RPMI7951 (cell line): ENCODE measurements around the gene TMEM267. TPM values are rescaled to one million over a fixed set of nuclear protein-coding genes. Genes with fewer than 3 reads are reported as not detected.
"Not testable (repeated sequence)": the region's sequence is repeated elsewhere in the genome, so short reads cannot be mapped to it uniquely, and the experiment has no call there.

Source experiments
- DNase-seq: peaks from one replicate; pipeline ENCODE4 v3.0.0-alpha.2; 2012; ENCODE audit warnings: low read depth
- total RNA-seq: library from RNA; depleted of rRNA; stranded (reverse); fragments of >200 nt; shearing (Covaris generic); gene quantifications from 2 replicates; pipeline ENCODE4 v1.2.3, GENCODE V29; 2014; rRNA removed

Gene TMEM267
- total RNA-seq = 10.3 and 17.8 TPM in 2 replicates

DNA sequence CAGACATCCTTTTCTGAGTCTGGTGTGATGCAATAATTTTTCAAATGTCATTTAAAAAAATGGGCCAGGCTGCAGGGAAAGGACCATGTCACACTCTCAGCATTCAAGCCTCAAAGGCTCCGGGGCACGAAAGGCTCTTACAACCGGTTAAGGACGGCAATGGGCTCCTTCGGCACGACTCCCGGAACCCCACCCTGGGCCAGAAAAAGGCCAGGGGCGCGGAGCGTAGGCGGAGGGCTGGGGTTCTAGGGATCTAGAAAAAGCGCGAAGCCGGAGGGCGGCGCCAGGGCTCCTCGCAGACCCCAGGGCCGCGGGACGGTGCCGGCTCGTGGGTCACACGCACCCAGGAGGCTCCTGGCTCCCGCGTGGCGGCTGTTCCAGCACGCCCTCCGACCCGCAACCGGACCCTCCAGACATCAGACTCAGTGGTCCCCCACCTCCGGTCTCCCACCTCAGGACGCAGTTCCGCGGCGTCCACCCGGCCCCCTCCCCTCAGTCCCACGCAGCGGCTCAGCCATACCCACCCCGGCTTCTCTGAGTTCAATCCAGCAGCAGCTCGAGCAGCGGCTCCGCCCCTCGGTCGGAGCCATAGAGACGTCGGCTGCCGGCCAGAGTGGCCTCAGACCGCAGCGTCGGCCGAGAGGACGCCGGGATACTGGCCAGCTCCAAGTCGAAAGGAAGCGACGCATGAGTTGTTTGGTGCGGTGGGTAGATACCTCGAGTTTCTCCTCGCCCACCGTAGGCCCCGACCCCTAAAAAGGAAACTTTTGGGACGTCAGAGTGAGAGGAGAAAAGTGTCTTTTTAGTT is at the start of gene TMEM267:
Gene TMEM267 (minus strand): TSS at position 568 of the 808 bp plus-strand sequence. CDS start 29,896 bp downstream, outside the sequence.
- peak; percentile 89 for DNase-seq

DNA sequence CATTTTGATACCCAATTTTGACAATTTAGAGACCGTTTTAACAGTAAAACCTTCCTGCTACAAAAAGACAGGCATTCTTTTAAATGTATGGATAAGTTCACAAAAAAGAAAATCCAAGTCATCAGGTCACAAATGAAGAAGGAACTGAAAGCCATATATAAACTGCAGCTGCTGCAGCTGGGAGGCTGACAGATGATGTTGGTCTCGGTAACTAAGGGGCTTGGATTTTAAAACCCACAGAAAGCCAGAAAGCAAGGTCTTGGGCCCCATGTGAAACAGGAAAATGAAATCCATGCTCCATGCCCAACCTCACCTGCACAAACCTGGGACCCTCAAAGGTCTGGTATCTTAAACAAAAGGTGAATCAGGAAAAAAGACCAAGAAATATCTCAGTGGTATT is 47.0 kb upstream of the TMEM267 start:
- DNase-seq = no peak

DNA sequence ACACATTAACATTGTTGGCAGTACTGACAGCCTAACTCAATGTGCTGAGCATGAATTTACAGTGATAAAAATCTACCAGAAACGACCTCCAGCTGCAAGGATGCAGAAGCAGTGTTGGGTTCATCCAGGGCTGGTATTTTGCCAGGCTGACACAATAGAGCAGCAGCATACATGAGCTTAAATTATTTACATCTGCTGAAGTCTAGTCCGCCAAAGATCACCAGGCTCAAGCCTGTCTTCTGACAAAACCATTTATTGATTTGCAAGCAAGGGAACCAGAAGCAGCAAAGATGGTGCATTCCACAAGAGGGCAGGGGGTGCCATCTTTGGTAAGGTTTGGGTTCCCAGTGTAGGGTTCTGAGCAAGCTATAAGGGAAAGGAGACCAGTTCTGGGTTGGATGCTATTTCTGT is 40.0 kb upstream of the TMEM267 start:
- peak; percentile 4 for DNase-seq

GRCh38 chr5:43520615-43521014 is 37.0 kb upstream of the TMEM267 start:
- no peak for DNase-seq

DNA sequence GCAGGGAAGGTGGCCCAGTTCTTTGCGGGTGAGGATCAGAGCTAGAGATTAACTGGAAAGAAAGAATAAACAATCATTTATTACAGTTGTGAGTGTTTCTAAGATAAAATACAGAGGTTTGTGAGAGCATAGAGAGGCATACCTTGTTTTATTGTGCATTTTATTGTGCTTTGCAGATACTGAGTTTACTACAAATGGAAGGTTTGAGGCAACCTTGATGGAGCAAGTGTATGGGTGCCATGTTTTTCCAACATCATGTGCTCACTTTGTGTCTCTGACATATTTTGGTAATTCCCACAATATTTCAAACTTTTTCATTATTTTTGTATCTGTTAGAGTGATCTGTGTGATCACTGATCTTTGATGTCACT is 32.0 kb upstream of the TMEM267 start:
- no peak for DNase-seq

- DNase-seq = peak; percentile 93
These were observed 31.4 kb upstream of the TMEM267 start, which contains the start of gene C5orf34 for GRCh38 chr5:43514816-43515677. TSS of gene C5orf34 (minus strand) at chr5:43515148. CDS start at chr5:43509339, 5,809 bp downstream.

GRCh38 chr5:43514471-43514815 is 30.8 kb upstream of the TMEM267 start:
- DNase-seq = peak; percentile 49

DNA sequence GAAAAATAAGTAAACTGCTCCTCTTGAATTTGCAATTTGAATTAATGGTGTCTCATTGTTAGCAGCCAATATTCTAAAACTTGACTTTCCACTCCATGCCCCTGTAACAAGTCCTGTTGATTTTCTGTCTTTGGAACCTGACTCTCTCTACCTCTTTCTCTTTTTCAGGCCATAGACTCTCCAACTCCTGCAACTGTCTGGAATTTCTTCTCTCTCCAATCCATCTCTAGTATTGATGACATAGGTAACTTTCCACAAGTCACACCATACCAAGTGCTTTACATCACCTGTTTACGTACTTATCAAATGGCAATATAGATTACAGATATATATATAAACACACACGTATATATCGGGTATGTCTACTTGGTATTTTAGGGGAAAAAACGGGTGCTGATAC is 30.4 kb upstream of the TMEM267 start:
- DNase-seq = no peak

DNA sequence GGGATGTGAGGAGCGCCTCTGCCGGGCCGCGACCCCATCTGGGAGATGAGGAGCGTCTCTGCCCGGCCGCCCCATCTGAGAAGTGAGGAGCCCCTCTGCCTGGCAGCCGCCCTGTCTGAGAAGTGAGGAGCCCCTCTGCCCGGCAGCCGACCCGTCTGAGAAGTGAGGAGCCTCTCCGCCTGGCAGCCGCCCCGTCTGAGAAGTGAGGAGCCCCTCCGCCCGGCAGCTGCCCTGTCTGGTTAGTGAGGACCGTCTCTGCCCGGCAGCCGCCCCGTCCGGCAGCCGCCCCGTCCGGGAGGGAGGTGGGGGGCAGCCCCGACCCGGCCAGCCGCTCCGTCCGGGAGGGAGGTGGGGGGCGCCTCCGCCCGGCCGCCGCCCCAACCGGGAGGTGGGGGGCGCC is 27.4 kb upstream of the TMEM267 start:
- not testable (repeated sequence) for DNase-seq

GRCh38 chr5:43498581-43498980 is 14.9 kb upstream of the TMEM267 start:
- DNase-seq = no peak

- no peak for DNase-seq
These were observed 13.8 kb upstream of the TMEM267 start for GRCh38 chr5:43497311-43498104.

- DNase-seq = no peak
These were observed 7.7 kb upstream of the TMEM267 start for GRCh38 chr5:43491326-43491725.

- no peak for DNase-seq
These were observed 2.7 kb upstream of the TMEM267 start for GRCh38 chr5:43486353-43486752.

DNA sequence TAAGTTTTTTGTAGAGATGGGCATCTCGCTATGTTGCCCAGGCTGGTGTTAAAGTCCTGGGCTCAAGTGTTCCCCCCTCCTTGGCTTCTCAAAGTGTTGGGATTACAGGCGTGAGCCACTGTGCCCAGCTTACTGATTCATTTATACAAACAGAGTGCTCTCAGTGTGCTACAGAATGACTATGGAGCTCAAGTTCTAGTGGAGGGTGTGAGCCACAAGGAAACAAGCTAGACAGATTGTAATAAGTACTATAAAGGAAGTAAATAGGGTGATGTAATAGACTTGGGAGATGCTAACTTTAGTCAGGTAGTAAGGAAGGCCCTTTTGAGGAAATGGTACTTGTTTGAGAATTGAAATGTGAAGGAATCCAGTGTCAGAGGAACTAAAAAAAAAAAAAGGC is 1.7 kb upstream of the TMEM267 start:
- DNase-seq = no peak

GRCh38 chr5:43484106-43484849 is 613 bp upstream of the TMEM267 start:
- peak; percentile 80 for DNase-seq

DNA sequence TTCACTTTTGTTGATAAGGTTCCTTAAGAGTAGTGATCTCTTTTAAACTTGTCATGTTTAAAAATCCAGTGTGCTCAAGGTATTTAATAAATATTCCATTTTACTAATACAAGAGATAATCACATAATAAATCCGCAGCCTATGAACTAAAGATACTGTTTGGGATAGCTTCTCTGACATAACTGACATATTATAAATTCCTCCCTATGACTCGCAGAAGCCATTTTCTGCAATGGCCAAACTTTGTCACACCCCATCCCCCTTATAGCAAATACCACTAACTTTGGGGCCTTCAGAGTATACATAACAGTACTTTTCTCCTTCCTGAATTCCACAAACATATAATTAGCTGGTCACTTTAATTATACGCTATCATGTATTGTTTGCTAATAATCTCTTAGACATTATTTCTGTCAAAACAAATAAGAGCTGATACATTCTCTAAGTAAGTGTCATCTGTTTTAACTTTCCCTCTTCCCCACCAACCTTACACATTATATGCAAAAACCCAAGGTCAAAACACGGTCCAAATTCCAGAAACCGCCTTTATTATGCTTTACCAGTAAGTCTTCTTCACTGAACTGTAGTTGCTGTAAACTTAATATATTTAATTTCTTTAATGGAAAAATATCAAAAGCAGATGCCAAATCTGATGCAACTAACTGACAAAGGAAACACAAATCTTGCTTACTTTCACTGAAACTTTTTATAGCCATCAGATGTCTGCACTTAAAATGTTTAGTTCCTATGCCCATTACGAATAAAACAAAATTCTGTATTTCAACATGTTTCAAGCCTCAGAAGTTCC is 971 bp downstream of the TMEM267 start:
- DNase-seq = peak; percentile 5

DNA sequence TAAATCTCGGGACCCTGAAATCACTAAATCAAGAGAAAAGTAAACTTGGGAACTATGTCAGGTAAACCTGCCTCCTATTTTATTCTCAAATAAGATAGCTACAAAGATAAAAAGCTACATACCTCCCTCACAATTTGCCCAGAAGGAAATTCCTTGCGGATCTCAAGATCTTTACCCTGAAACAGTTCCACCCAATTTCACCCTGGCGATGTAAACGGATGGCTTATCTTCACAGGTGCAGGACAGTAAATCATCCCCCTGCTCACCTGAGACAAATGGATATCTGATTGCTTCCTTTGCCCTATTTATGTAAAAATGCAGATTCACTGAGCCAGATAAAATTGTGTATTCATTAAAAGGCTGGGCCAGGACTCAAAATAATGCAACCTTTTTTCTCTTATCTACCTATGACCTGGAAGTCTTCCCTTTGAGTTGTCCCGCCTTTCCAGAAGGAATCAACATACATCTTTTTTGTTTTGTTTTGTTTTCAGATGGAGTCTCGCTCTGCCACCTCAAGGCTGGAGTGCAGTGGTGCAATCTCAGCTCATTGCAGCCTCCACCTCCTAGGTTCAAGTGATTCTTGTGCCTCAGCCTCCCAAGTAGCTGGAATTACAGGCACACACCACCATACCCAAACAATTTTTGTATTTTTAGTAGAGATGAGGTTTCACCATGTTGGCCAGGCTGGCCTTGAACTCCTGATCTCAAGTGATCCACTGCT is 13.8 kb downstream of the TMEM267 start:
- DNase-seq = no peak

GRCh38 chr5:43467100-43467499 is 16.6 kb downstream of the TMEM267 start:
- no peak for DNase-seq

- DNase-seq = not testable (repeated sequence)
These were observed 18.2 kb downstream of the TMEM267 start for GRCh38 chr5:43465455-43465854.

DNA sequence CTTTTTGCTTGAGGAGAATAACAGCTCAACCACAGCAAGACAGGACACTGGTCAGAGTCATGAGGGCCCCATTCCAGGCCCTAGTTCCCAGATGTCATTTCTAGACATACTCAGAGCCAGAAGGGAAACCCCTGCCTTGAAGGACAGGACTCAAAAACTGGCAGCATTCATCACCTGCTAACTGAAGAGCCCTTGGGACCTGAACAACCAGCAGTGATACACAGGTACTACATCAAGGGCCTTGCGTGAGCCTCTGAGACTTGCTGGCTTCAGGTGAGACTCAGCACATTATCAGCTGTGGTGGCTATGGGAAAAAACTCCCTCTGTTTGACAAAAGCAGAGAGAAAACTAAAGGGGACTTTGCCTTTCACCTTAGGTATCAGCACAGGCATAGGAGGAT is 22.6 kb downstream of the TMEM267 start:
- DNase-seq = no peak
